Vagina (tissue), 2 donors: Measurements from ENCODE around the gene CEP70. TPM values are rescaled to one million over a fixed set of nuclear protein-coding genes. Genes with fewer than 3 reads are reported as not detected.

Experiments
- DNase-seq, 2 donors: peaks; one replicate each; pipeline ENCODE4 v3.0.0-alpha.2; 2017; ENCODE audit errors: extremely low spot score in 2 of 2
- H3K27ac ChIP-seq: fragments of 200-600 bp; sonication (generic); one replicate; pipeline ENCODE4 v1.5.1; 2019
- H3K27me3 ChIP-seq: fragments of 200-600 bp; sonication (generic); one replicate; pipeline ENCODE4 v1.5.1; 2019
- H3K36me3 ChIP-seq, 2 donors: fragments of 200-600 bp; sonication (generic); one replicate each; pipeline ENCODE4 v1.5.1; 2017 to 2019
- H3K4me1 ChIP-seq: fragments of 200-600 bp; sonication (generic); one replicate; pipeline ENCODE4 v1.5.1; 2019
- H3K4me3 ChIP-seq, 2 donors: fragments of 200-600 bp; sonication (generic); 1 replicate in 1 of 2; 2 replicates in 1 of 2; pipeline ENCODE4 v1.5.1; 2016 to 2019
- H3K9me3 ChIP-seq: fragments of 200-600 bp; sonication (generic); one replicate; pipeline ENCODE4 v1.5.1; 2019
- CTCF ChIP-seq, 3 experiments: fragments of 450-650 bp in 2 of 3; fragments of 200-600 bp in 1 of 3; sonication (generic) in 1 of 3; IDR thresholded peaks; one replicate each; pipeline ENCODE4 v1.5.1; 2017 to 2019; ENCODE audit warnings: antibody characterized with exemption in 3 of 3, mild to moderate bottlenecking in 2 of 3, moderate library complexity in 2 of 3
- POLR2A ChIP-seq, 2 donors: fragments of 450-650 bp; IDR thresholded peaks; one replicate each; pipeline ENCODE4 v1.6.1; 2017; ENCODE audit warnings: antibody characterized with exemption in 2 of 2, mild to moderate bottlenecking in 2 of 2, moderate library complexity in 2 of 2
- POLR2AphosphoS5 ChIP-seq, 2 donors: sonication (generic); formaldehyde crosslinking; IDR thresholded peaks; one replicate each; pipeline ENCODE4 v1.9.0; 2017; ENCODE audit warnings: antibody characterized with exemption in 2 of 2, mild to moderate bottlenecking in 2 of 2, low read depth in 1 of 2; ENCODE audit not compliant: insufficient read depth in 1 of 2
- intact Hi-C: fragments of 100-400 bp; cut with DNase I; formaldehyde crosslinking; loops from one replicate; pipeline ENCODE4 v1.15.1; 2023
- total RNA-seq: library from RNA; depleted of rRNA; stranded (reverse); fragments of >200 nt; gene quantifications from one replicate; pipeline ENCODE4 v1.2.3, GENCODE V29; 2016

The CEP70 gene
- total RNA-seq, 1 donor from 2014 or later: 31.7 TPM

- Histone ChIP-seq H3K4me1 (peaks cover 11% of the 10 kb centered on the region), H3K36me3 (no peaks in the 10 kb centered on the region), H3K27me3 (no peaks in the 10 kb centered on the region), H3K9me3 (no peaks in the 10 kb centered on the region), H3K4me3 (no peak overlapping the region), H3K27ac (no peak overlapping the region)
- no peak for TF ChIP-seq CTCF (IDR thresholded peaks at IDR 0.05)
- no peak for TF ChIP-seq POLR2A (IDR thresholded peaks at IDR 0.05)
- TF ChIP-seq POLR2AphosphoS5 (IDR thresholded peaks at IDR 0.05; ENCODE audit: insufficient read depth in 1 of 2, low read depth in 1 of 2): no peak
- intact Hi-C loops: no loop called here
- DNase-seq: no peak
These were observed 124.2 kb downstream of the CEP70 start for GRCh38 chr3:138469874-138470273.

GRCh38 chr3:138468886-138469285, 125.2 kb downstream of the CEP70 start:
- H3K36me3 ChIP-seq: no peaks in the 10 kb centered on the region
- no peak overlapping the region for H3K4me3 ChIP-seq
- H3K9me3 ChIP-seq: no peaks in the 10 kb centered on the region
- no peak for TF ChIP-seq POLR2A (IDR thresholded peaks at IDR 0.05)
- no peak for TF ChIP-seq CTCF (IDR thresholded peaks at IDR 0.05)
- TF ChIP-seq POLR2AphosphoS5 (IDR thresholded peaks at IDR 0.05; ENCODE audit: insufficient read depth in 1 of 2, low read depth in 1 of 2): no peak
- intact Hi-C loops: no loop called here
- H3K27me3 ChIP-seq: no peaks in the 10 kb centered on the region
- H3K4me1 ChIP-seq: peaks cover 11% of the 10 kb centered on the region
- no peak overlapping the region for H3K27ac ChIP-seq
- DNase-seq: no peak

GRCh38 chr3:138468451-138468850, 125.6 kb downstream of the CEP70 start:
- Histone ChIP-seq H3K9me3 (no peaks in the 10 kb centered on the region), H3K27ac (no peak overlapping the region), H3K27me3 (no peaks in the 10 kb centered on the region), H3K4me3 (no peak overlapping the region), H3K4me1 (peaks cover 11% of the 10 kb centered on the region), H3K36me3 (no peaks in the 10 kb centered on the region)
- DNase-seq: no peak
- intact Hi-C loops: no loop called here
- no peak for TF ChIP-seq CTCF (IDR thresholded peaks at IDR 0.05)
- TF ChIP-seq POLR2A (IDR thresholded peaks at IDR 0.05): no peak
- no peak for TF ChIP-seq POLR2AphosphoS5 (IDR thresholded peaks at IDR 0.05; ENCODE audit: insufficient read depth in 1 of 2, low read depth in 1 of 2)

GRCh38 chr3:138467931-138468330, 126.1 kb downstream of the CEP70 start:
- intact Hi-C loops: no loop called here
- Histone ChIP-seq H3K27me3 (no peaks in the 10 kb centered on the region), H3K4me3 (no peak overlapping the region), H3K9me3 (no peaks in the 10 kb centered on the region), H3K36me3 (no peaks in the 10 kb centered on the region), H3K4me1 (peaks cover 11% of the 10 kb centered on the region), H3K27ac (no peak overlapping the region)
- TF ChIP-seq POLR2AphosphoS5 (IDR thresholded peaks at IDR 0.05; ENCODE audit: insufficient read depth in 1 of 2, low read depth in 1 of 2) (no peak), POLR2A (IDR thresholded peaks at IDR 0.05) (no peak), CTCF (IDR thresholded peaks at IDR 0.05) (no peak)
- peak in 1 of 2 donors; percentile 93 for DNase-seq

GRCh38 chr3:138465925-138466324, 128.1 kb downstream of the CEP70 start:
- no peak for DNase-seq
- no peaks in the 10 kb centered on the region for H3K36me3 ChIP-seq
- intact Hi-C loops: no loop called here
- H3K9me3 ChIP-seq: no peaks in the 10 kb centered on the region
- TF ChIP-seq CTCF (IDR thresholded peaks at IDR 0.05): no peak
- TF ChIP-seq POLR2AphosphoS5 (IDR thresholded peaks at IDR 0.05; ENCODE audit: insufficient read depth in 1 of 2, low read depth in 1 of 2): no peak
- no peak for TF ChIP-seq POLR2A (IDR thresholded peaks at IDR 0.05)
- H3K27me3 ChIP-seq: no peaks in the 10 kb centered on the region
- peaks cover 11% of the 10 kb centered on the region for H3K4me1 ChIP-seq
- no peak overlapping the region for H3K27ac ChIP-seq
- H3K4me3 ChIP-seq: no peak overlapping the region
